Measurements from ENCODE around the gene MAPK4.

DNA sequence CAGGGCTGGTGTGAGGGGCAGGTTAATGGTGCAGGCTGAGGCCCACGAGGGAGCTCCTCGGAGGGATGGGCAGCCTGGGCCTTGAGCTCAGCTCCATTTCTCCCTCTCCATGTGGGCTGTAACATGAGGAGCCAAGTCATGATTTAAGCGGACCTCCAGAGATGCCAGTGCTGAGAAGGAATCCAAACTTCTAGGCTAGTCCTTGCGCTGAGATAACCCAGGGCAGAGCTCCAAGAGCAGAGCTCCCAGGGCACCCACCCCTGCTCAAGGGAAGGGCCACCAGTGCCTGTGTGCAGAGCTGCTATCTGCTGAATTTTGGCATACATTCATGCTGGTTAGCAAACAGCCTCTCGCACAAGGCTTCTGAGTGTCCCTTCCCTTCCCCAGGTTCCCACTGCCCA is 164.9 kb downstream of the MAPK4 start:
- no peak for TF ChIP-seq POLR2A (IDR thresholded peaks at IDR 0.05)
- TF ChIP-seq, protein P1, sequence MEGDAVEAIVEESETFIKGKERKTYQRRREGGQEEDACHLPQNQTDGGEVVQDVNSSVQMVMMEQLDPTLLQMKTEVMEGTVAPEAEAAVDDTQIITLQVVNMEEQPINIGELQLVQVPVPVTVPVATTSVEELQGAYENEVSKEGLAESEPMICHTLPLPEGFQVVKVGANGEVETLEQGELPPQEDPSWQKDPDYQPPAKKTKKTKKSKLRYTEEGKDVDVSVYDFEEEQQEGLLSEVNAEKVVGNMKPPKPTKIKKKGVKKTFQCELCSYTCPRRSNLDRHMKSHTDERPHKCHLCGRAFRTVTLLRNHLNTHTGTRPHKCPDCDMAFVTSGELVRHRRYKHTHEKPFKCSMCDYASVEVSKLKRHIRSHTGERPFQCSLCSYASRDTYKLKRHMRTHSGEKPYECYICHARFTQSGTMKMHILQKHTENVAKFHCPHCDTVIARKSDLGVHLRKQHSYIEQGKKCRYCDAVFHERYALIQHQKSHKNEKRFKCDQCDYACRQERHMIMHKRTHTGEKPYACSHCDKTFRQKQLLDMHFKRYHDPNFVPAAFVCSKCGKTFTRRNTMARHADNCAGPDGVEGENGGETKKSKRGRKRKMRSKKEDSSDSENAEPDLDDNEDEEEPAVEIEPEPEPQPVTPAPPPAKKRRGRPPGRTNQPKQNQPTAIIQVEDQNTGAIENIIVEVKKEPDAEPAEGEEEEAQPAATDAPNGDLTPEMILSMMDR (IDR thresholded peaks at IDR 0.05) = no peak
